ENCODE data around the gene MRPL55.
A peak's percentile ranks its signal among the peaks of the same experiment; 100 is the strongest.

MRPL55 gene

GRCh38 chr1:228142701-228143136 is 33.6 kb upstream of the MRPL55 start:
- Mint-ChIP-seq H3K9me3 (no peaks in the 10 kb centered on the region), H3K4me1 (ENCODE audit: low read depth) (peaks cover 34% of the 10 kb centered on the region)

GRCh38 chr1:228142155-228142691 is 33.1 kb upstream of the MRPL55 start:
- Mint-ChIP-seq H3K4me1 (ENCODE audit: low read depth) (peaks cover 34% of the 10 kb centered on the region), H3K9me3 (no peaks in the 10 kb centered on the region), H3K4me3 (peak overlapping the region; percentile 99), H3K27me3 (no peaks in the 10 kb centered on the region), H3K27ac (peak overlapping the region; percentile 97), H3K36me3 (ENCODE audit: low read depth) (peaks cover 14% of the 10 kb centered on the region)

More at GRCh38 chr1:228142701-228143136, 33.6 kb upstream of the MRPL55 start:
- Mint-ChIP-seq H3K27me3 (no peaks in the 10 kb centered on the region), H3K27ac (peak overlapping the region; percentile 74), H3K36me3 (ENCODE audit: low read depth) (peaks cover 14% of the 10 kb centered on the region), H3K4me3 (peak overlapping the region; percentile 99)

- Mint-ChIP-seq H3K27ac (peak overlapping the region; percentile 97), H3K4me1 (ENCODE audit: low read depth) (peaks cover 34% of the 10 kb centered on the region), H3K9me3 (no peaks in the 10 kb centered on the region), H3K36me3 (ENCODE audit: low read depth) (peaks cover 14% of the 10 kb centered on the region), H3K4me3 (peak overlapping the region; percentile 99), H3K27me3 (no peaks in the 10 kb centered on the region)
Measured at GRCh38 chr1:228141226-228142044, 32.3 kb upstream of the MRPL55 start.

- Mint-ChIP-seq H3K9me3 (no peaks in the 10 kb centered on the region), H3K4me1 (ENCODE audit: low read depth) (peaks cover 34% of the 10 kb centered on the region), H3K36me3 (ENCODE audit: low read depth) (peaks cover 14% of the 10 kb centered on the region), H3K27ac (peak overlapping the region; percentile 97), H3K4me3 (peak overlapping the region; percentile 99), H3K27me3 (no peaks in the 10 kb centered on the region)
Measured at GRCh38 chr1:228140724-228141225, 31.7 kb upstream of the MRPL55 start.

GRCh38 chr1:228139931-228140723 is 31.0 kb upstream of the MRPL55 start, which contains the start of gene GUK1:
GUK1 (plus strand) TSS chr1:228140279; CDS start chr1:228140303, 24 bp downstream.
- Mint-ChIP-seq H3K27me3 (no peaks in the 10 kb centered on the region), H3K36me3 (ENCODE audit: low read depth) (peaks cover 14% of the 10 kb centered on the region), H3K4me1 (ENCODE audit: low read depth) (peaks cover 34% of the 10 kb centered on the region), H3K27ac (peak within 1 kb of the TSS; percentile 97), H3K9me3 (no peaks in the 10 kb centered on the region), H3K4me3 (peak within 1 kb of the TSS; percentile 99)

GRCh38 chr1:228139406-228139930 is 30.4 kb upstream of the MRPL55 start:
- Mint-ChIP-seq H3K4me3 (peak overlapping the region; percentile 99), H3K36me3 (ENCODE audit: low read depth) (peaks cover 14% of the 10 kb centered on the region), H3K27ac (peak overlapping the region; percentile 97), H3K9me3 (no peaks in the 10 kb centered on the region), H3K27me3 (no peaks in the 10 kb centered on the region), H3K4me1 (ENCODE audit: low read depth) (peaks cover 34% of the 10 kb centered on the region)

- Mint-ChIP-seq H3K4me3 (no peak overlapping the region), H3K27me3 (no peaks in the 10 kb centered on the region), H3K4me1 (ENCODE audit: low read depth) (peaks cover 11% of the 10 kb centered on the region), H3K9me3 (no peaks in the 10 kb centered on the region), H3K27ac (no peak overlapping the region), H3K36me3 (ENCODE audit: low read depth) (peaks cover 4% of the 10 kb centered on the region)
Measured at GRCh38 chr1:228136901-228137300, 27.8 kb upstream of the MRPL55 start.

GRCh38 chr1:228134591-228134990 is 25.5 kb upstream of the MRPL55 start:
- Mint-ChIP-seq H3K36me3 (ENCODE audit: low read depth) (no peaks in the 10 kb centered on the region), H3K9me3 (no peaks in the 10 kb centered on the region), H3K4me1 (ENCODE audit: low read depth) (peaks cover 6% of the 10 kb centered on the region), H3K27ac (no peak overlapping the region), H3K27me3 (no peaks in the 10 kb centered on the region), H3K4me3 (no peak overlapping the region)

- peaks cover 13% of the 10 kb centered on the region for H3K27me3 Mint-ChIP-seq
- H3K4me1 Mint-ChIP-seq (ENCODE audit: low read depth), result peaks cover 4% of the 10 kb centered on the region
- H3K36me3 Mint-ChIP-seq (ENCODE audit: low read depth), result no peaks in the 10 kb centered on the region
- no peak overlapping the region for H3K27ac Mint-ChIP-seq
- no peaks in the 10 kb centered on the region for H3K9me3 Mint-ChIP-seq
- no peak overlapping the region for H3K4me3 Mint-ChIP-seq
Measured at GRCh38 chr1:228131766-228132165, 22.7 kb upstream of the MRPL55 start.

- Mint-ChIP-seq H3K9me3 (no peaks in the 10 kb centered on the region), H3K27ac (no peak overlapping the region), H3K36me3 (ENCODE audit: low read depth) (no peaks in the 10 kb centered on the region), H3K4me1 (ENCODE audit: low read depth) (no peaks in the 10 kb centered on the region), H3K27me3 (peaks cover 13% of the 10 kb centered on the region), H3K4me3 (no peak overlapping the region)
Measured at GRCh38 chr1:228125185-228125584, 16.1 kb upstream of the MRPL55 start.

- H3K4me1 Mint-ChIP-seq (ENCODE audit: low read depth), result no peaks in the 10 kb centered on the region
- no peaks in the 10 kb centered on the region for H3K9me3 Mint-ChIP-seq
Measured at GRCh38 chr1:228123505-228123904, 14.4 kb upstream of the MRPL55 start.

GRCh38 chr1:228122921-228123441 is 13.9 kb upstream of the MRPL55 start:
- Mint-ChIP-seq H3K27me3 (peaks cover 9% of the 10 kb centered on the region), H3K4me3 (no peak overlapping the region), H3K9me3 (peaks cover 2% of the 10 kb centered on the region), H3K4me1 (ENCODE audit: low read depth) (no peaks in the 10 kb centered on the region), H3K36me3 (ENCODE audit: low read depth) (peaks cover 2% of the 10 kb centered on the region), H3K27ac (no peak overlapping the region)

More at GRCh38 chr1:228123505-228123904, 14.4 kb upstream of the MRPL55 start:
- H3K36me3 Mint-ChIP-seq (ENCODE audit: low read depth), result no peaks in the 10 kb centered on the region
- H3K27ac Mint-ChIP-seq, result no peak overlapping the region
- H3K27me3 Mint-ChIP-seq, result peaks cover 13% of the 10 kb centered on the region
- no peak overlapping the region for H3K4me3 Mint-ChIP-seq

GRCh38 chr1:228120857-228121489 is 11.9 kb upstream of the MRPL55 start:
- Mint-ChIP-seq H3K27me3 (no peaks in the 10 kb centered on the region), H3K4me3 (peak overlapping the region; percentile 67), H3K36me3 (ENCODE audit: low read depth) (peaks cover 7% of the 10 kb centered on the region), H3K4me1 (ENCODE audit: low read depth) (no peaks in the 10 kb centered on the region), H3K27ac (no peak overlapping the region), H3K9me3 (peaks cover 3% of the 10 kb centered on the region)

GRCh38 chr1:228120351-228120750 is 11.3 kb upstream of the MRPL55 start:
- peak overlapping the region; percentile 67 for H3K4me3 Mint-ChIP-seq
- peaks cover 3% of the 10 kb centered on the region for H3K9me3 Mint-ChIP-seq
- H3K36me3 Mint-ChIP-seq (ENCODE audit: low read depth), result peaks cover 7% of the 10 kb centered on the region
- no peak overlapping the region for H3K27ac Mint-ChIP-seq
- H3K4me1 Mint-ChIP-seq (ENCODE audit: low read depth), result no peaks in the 10 kb centered on the region
- no peaks in the 10 kb centered on the region for H3K27me3 Mint-ChIP-seq

All from stimulated activated naive CD8-positive, alpha-beta T cell treated with anti-CD3 and anti-CD28 coated beads, Interleukin-15, Interleukin-2, amounts not matched to agents 100 ng/mL and 50 ng/mL, for 24 hours (primary cell).